Dedifferentiated amniotic fluid mesenchymal stem cell (primary cell): ENCODE results near the gene SH3BGRL3.

Source experiments
- DNase-seq: peaks from one replicate; pipeline ENCODE4 v3.0.0-alpha.2; 2016; ENCODE audit errors: extremely low spot score

SH3BGRL3 gene

GRCh38 chr1:26277719-26278118 is 2.2 kb upstream of the SH3BGRL3 start:
- no peak for DNase-seq

DNA sequence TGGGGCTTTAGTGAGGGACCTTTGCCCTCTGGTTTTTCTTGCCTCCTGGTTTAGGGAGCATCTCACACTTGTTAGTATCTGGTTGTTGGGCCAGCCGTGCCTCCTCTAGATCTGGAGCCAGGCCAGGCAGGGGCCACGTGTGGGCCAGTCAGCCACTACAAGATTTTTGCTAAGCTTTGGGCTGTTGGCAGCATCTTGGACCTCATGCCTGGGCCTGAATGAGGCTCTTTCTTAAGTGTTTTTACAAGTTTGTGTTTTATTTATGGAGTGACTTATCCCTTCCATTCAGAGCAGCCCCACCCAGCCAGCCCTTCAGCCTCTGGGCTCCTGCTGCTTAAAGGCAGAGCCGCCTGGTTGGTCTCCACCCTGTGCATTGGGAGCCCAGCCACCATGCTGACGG is 1.6 kb upstream of the SH3BGRL3 start:
- DNase-seq = peak; percentile 85

DNA sequence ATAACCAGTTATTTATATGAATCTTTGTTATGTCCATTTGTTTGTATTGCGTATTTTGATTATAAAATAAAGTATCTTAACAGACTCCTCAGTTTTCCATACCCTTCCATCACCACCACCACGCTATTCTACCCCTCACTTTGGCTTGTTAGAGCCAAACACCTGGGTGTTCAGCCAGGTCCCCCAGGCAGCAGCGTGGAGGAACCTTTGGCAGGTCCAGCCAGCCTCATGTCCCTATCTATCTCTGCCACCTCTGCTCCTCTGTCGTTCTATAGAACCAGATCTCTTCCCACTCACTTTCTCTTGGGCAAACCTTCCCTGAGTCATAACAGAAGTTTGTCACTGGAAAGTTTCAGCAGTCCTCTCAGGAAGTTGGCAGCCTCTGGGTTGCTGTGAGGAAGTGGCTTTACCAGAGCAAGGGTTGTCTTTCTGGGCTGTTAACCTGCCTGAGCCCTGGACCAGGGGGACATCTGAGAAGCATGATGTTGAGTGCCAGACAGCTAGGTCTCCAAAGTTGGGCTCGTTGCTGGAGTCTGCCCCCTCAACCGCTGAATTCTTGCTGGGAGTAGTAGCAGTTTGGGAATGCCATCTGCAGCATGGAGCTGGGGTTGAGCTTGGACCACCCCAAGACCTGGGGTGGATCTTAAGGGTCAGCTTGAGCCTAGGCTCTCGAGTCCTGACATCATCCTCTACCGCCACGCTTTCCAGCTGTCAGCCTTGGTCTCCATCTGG is 996 bp upstream of the SH3BGRL3 start:
- DNase-seq = peak; percentile 62

DNA sequence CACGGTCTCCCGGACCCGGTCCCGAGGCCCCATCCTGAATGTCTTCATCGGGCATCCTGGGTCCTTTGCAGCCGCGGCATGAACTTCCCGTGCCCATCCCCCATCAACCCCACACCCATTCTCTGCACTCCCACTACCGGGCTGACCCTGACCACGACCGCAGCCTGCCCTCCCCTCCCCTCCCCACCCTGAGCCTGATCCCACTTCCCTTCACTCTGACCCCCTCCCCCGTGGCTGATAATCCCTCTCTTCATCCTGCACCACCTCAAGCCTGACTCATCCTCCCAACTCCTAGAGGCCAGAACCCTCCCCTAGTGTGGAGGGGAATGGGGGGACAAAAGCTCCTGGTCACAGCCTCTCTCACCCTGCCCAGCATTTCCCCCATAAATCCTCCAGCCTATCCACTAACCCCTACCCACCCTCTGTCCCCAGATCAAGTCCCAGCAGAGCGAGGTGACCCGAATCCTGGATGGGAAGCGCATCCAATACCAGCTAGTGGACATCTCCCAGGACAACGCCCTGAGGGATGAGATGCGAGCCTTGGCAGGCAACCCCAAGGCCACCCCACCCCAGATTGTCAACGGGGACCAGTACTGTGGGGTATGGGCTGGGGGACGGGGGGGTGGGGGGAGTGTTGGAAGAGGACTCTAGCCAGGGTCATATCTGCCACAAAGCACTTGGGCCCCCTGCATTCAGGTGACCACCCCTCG is 602 bp downstream of the SH3BGRL3 start:
- DNase-seq = no peak

- DNase-seq = no peak
Measured at GRCh38 chr1:26281091-26281958, 1.4 kb downstream of the SH3BGRL3 start.

GRCh38 chr1:26281971-26282370 is 2.1 kb downstream of the SH3BGRL3 start:
- no peak for DNase-seq

DNA sequence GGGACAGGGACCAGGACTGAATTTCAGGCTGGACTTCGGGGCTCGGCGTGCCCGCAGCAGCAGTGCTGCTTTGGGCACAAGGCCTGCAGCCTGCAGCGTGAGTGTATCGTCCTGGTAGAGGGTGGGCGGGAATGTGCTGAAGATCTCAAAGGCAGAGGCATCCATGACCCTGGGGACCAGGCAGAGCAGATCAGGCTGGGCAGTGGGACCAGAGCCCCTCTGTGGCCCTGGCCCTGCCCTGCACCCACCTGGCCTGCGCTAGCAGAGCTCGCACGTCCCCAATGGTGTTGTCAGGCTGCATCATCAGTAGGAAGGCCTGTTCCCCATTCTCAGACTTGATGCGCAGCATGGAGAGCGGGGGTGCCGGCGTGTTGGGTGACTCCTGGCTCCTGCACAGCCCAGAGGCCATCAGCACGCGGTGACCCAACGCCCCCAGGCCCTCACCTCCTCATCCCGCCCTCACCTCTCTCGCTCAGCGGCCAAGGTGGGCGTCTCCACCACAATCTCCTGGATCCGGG is 2.6 kb downstream of the SH3BGRL3 start:
- no peak for DNase-seq

DNA sequence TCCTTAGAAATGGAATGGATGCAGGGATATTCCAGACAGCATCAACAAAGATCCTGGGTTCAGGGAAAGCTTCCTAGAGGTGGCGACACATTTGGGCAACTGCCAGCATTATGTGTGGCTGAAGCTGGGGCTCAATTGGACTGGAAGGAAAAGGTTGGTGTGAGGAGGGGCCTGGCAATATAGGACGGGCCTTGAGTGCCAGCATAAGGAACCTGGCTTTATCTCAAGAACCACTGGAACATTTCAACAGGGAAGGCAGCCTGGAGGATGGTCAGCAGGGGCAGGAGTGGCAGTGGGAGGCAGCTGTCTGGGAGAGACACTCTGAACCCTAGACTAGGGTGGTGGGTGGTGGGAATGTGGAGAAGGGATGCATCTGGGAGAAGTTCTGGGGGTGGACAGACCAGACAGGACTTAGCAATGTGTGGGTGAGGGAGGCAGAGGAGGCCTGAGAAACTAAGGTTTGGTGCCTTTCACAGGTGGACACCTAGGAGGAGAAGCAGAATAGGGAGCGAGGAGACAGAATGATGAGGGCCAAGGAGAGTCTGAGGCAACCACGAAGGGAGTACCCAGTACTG is 3.5 kb downstream of the SH3BGRL3 start:
- DNase-seq = no peak

GRCh38 chr1:26283871-26284596 is 4.1 kb downstream of the SH3BGRL3 start:
- no peak for DNase-seq

DNA sequence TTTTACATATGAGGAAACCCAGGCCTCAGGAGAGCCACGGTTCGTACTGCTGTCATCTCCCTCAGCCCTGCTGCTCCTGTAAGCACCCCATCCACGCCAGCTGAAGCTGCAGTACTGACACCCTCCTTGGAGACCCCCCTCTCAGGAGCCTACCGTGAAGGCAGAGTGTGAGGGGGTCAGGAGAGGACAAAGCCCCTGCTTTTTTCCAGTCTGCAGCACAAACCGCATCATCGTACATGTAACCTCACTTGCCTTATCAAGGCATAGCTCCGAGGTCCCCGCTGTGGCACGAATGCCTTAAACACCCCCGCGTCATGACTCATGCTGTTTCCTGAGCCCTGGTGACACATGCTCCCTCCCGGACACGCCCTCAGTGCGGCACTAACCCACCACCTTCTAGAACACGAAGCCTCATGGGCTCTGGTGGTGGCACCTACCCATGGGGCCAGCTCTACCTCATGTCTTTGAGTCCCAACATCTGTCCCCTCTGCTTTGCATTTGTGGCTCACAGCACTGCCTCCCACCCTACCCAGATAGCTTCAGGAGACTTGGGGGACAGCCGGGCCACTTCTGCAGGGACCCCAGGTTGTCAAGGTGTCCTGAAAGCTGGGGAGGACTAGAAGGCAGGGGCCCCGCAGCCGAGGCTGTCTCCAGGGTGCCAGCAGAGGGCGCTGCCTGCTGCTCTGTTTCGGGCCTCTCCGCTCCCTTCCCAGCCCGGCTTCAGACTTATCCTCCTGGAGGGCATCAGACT is 4.9 kb downstream of the SH3BGRL3 start:
- peak; percentile 93 for DNase-seq

DNA sequence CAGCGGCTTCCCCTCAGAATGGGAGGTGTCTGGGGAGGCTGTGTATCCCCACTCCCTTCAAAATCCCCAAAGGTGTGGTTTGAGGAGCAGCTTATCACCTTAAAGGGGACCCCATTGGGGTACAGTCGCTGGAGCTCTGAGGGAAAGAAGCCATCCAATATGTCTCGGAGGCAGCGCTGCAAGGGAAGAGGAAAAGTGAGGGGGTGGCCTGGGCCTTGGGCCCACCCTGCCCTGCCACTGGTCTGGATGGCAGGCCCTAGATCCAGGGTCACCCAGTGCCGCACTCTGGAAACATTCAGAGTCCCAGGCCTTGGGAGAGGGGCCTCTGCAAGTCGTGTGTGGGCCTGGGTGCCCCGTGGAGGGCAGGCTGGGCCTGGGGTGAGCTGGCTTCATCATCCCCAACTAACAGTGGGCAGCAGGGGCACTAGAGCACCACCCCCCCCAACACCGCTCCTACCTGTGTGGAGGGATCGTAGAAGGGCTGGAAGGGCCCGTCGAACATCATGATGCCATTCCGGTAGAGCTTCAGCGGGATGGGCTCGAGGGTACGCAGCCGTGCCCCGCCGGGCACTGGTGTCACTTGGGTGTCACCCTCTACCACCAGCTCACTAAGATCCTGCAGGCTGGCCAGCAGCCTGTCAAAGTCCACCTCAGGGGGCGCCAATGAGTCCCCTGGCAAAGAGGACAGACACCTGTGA is 5.6 kb downstream of the SH3BGRL3 start:
- DNase-seq = no peak

DNA sequence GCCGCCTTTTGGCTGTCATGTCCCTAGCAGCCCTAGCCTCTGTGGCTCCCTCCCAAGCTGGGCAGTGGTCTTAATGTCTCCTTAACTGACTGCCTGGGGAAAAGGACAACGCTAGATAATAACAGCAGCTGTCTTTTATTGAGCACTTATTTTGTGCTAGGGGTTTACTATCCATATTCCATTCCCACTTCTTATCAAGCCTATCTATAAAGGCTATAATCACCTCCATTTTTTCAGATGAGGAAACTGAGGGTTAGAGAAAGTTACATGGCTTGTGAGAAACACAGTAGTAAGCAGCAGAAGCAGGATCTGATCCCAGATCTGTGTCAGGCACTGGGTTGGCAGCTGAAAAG is 6.2 kb downstream of the SH3BGRL3 start:
- no peak for DNase-seq

- no peak for DNase-seq
Measured at GRCh38 chr1:26287033-26287711, 7.3 kb downstream of the SH3BGRL3 start.

DNA sequence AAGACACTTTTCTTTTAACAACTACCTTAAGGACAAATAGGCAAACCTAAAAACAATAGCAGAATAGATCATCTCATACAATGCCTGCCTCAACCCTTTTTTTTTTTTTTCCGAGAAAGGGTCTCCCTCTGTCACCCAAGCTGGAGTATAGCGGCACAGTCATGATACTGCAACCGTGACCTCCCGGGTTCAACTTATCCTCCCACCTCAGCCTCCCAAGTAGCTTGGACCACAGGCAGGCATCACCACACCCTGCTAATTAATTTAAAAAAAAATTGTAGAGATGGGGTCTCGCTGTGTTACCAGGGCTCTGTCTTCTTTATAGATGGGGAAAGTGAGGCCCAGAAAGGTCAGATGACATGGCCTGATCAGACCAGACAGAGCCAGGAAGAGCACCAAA is 7.9 kb downstream of the SH3BGRL3 start:
- DNase-seq = no peak

DNA sequence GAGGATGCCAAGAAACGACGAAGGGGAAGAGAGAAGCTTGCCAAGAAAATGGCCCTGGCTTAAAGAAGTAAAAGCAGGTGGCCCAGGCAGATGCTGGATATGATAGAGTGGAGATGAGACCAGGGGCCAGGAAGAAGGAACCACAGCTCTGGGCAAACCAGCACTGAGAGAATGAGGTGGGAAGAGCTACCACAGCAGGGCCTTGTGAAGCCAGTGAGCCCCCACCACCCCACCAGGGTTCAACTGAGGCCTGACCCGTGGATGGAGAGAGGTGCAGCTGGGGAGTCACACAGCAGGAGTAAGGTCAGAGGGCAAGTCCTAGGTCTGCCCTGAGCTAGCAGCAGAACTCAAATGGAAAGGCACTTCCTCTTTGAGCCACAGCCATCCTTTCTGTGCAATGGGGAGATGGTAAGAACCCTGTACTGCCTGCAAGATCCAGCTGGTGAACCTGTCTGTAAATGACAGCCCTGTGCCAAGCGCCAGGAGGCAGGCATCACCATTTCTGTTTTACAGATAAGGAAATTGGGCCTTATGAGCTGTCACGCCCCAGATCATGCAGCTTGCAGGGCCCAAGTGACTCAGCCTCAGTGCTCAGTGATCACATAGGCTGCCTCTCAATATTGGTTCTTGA is 8.5 kb downstream of the SH3BGRL3 start:
- no peak for DNase-seq

DNA sequence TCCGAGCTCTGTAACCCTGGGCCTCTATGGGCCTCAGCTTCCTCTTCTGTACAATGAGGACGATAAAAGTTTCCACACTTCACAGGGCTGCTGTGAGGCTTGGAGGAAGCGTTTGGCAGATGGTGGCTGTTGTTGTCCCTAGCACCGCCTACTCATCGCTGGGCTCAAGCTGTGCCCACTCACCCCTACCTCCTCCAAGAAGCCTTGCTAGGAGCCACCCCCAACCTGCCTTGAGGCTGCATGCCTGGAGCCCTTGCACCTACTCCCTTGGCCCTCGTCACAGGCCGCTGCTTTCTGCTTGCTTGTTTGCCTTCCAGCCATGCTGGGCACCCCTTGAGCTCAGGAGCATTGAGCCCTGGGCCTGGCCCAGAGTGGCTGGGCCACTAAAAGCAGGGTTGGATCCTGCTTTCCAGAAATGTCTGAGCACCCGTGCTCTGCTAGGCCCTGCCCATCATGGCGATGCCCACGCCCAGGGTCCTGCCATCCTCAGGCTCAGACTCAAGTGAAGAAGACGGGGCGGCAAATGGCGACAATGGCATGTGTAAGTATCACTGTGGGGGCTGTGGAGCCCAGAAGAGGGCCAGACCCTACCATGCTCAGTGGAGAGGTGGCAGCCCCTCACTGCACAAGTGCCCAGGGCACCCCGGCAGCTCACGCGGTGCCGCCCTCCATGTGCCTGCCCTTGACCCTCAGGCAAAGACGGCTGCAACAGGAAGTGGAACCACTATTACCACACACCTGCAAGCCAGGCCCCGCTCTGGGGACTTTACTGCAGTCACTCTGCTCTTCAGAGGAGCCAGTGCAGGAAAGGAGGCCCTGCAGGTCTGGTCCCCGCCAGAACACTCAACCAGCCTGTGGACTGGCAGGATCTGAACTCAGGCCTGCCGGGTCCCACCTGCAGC is 9.5 kb downstream of the SH3BGRL3 start:
- DNase-seq = no peak

- no peak for DNase-seq
Measured at GRCh38 chr1:26290122-26290881, 10.4 kb downstream of the SH3BGRL3 start.
